Measurements from ENCODE around the gene CYREN.
A peak's percentile ranks its signal among the peaks of the same experiment; 100 is the strongest.

The CYREN gene, protein sequence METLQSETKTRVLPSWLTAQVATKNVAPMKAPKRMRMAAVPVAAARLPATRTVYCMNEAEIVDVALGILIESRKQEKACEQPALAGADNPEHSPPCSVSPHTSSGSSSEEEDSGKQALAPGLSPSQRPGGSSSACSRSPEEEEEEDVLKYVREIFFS

DNA sequence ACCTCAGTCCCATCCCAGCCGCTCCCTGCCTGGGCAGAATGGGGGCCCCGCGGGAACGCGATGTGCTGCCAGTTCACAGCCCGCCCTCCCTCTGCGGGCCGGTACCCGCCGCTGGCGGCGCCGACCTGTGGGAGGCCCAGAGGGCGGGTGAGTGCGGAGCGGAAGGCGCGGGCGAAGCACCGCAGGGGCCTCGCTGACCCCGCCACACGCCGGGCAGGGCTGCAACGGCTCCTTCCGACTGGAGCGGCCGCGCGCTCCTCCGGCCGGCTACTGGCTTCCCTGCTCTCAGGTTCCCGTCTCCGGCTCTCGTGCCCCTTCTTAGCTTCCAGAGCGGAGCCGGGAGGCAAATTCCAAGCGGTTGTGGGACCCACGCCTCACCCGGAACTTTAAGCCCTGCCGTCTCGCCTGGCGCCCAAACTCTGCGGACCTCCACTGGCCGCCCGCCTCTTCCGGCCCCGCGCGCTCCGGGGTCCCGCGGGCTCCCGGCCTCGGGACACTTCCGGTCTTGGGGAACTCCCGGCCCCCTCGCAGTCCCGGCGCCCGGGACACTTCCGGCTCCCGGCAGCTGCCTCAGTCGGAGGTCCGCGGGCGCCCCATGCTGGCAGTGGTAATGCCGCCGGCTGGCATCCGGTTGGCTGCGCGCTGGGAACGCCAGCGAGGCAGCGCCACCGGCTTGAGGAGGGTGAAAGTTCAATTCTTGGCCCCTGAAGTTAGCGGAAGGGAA, at the start of gene CYREN:
Gene CYREN, minus strand, starts transcription at position 434 of the 724 bp plus-strand sequence. CDS start 1,785 bp downstream, outside the sequence.
- TF ChIP-seq FOXM1 (IDR thresholded peaks at IDR 0.05; ENCODE audit: borderline replicate concordance, low read depth): peak; percentile 46; the same call in 1 of the 2 replicates
- TF ChIP-seq TCF12 (IDR thresholded peaks at IDR 0.05; ENCODE audit: low read depth): peak; percentile 84
- no peak for TF ChIP-seq CEBPB (IDR thresholded peaks at IDR 0.05)
- TF ChIP-seq YY1 (IDR thresholded peaks at IDR 0.05; ENCODE audit: low read depth): peak; percentile 50; the same call in 1 of the 2 replicates
- TF ChIP-seq, protein P1, sequence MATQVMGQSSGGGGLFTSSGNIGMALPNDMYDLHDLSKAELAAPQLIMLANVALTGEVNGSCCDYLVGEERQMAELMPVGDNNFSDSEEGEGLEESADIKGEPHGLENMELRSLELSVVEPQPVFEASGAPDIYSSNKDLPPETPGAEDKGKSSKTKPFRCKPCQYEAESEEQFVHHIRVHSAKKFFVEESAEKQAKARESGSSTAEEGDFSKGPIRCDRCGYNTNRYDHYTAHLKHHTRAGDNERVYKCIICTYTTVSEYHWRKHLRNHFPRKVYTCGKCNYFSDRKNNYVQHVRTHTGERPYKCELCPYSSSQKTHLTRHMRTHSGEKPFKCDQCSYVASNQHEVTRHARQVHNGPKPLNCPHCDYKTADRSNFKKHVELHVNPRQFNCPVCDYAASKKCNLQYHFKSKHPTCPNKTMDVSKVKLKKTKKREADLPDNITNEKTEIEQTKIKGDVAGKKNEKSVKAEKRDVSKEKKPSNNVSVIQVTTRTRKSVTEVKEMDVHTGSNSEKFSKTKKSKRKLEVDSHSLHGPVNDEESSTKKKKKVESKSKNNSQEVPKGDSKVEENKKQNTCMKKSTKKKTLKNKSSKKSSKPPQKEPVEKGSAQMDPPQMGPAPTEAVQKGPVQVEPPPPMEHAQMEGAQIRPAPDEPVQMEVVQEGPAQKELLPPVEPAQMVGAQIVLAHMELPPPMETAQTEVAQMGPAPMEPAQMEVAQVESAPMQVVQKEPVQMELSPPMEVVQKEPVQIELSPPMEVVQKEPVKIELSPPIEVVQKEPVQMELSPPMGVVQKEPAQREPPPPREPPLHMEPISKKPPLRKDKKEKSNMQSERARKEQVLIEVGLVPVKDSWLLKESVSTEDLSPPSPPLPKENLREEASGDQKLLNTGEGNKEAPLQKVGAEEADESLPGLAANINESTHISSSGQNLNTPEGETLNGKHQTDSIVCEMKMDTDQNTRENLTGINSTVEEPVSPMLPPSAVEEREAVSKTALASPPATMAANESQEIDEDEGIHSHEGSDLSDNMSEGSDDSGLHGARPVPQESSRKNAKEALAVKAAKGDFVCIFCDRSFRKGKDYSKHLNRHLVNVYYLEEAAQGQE (IDR thresholded peaks at IDR 0.05; ENCODE audit: low read depth): no peak
- TF ChIP-seq EP300 (IDR thresholded peaks at IDR 0.05; ENCODE audit: borderline replicate concordance): peak; percentile 41; the same call in 1 of the 2 replicates
- TF ChIP-seq, protein P2, sequence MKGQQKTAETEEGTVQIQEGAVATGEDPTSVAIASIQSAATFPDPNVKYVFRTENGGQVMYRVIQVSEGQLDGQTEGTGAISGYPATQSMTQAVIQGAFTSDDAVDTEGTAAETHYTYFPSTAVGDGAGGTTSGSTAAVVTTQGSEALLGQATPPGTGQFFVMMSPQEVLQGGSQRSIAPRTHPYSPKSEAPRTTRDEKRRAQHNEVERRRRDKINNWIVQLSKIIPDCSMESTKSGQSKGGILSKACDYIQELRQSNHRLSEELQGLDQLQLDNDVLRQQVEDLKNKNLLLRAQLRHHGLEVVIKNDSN (IDR thresholded peaks at IDR 0.05): peak; percentile 25
- TF ChIP-seq RAD21 (IDR thresholded peaks at IDR 0.05; ENCODE audit: low read depth): peak; percentile 58; the same call in 1 of the 2 replicates
- TF ChIP-seq TEAD4 (IDR thresholded peaks at IDR 0.05): peak; percentile 26; the same call in 1 of the 2 replicates
- peak; percentile 94 for TF ChIP-seq TAF1 (IDR thresholded peaks at IDR 0.05; ENCODE audit: low read depth)
- TF ChIP-seq NFIC (IDR thresholded peaks at IDR 0.05): peak; percentile 40; the same call in 1 of the 2 replicates
- no peak for TF ChIP-seq ZBTB7A (IDR thresholded peaks at IDR 0.05; ENCODE audit: low read depth)
- TF ChIP-seq, protein P3, sequence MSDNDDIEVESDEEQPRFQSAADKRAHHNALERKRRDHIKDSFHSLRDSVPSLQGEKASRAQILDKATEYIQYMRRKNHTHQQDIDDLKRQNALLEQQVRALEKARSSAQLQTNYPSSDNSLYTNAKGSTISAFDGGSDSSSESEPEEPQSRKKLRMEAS (IDR thresholded peaks at IDR 0.05): peak; percentile 73; the same call in 1 of the 2 replicates
- TF ChIP-seq CREB1 (IDR thresholded peaks at IDR 0.05; ENCODE audit: low read depth): 0 out of 2 replicates have a peak, but pooled peaks have one; percentile 18
- no peak for TF ChIP-seq EGR1 (IDR thresholded peaks at IDR 0.05)

DNA sequence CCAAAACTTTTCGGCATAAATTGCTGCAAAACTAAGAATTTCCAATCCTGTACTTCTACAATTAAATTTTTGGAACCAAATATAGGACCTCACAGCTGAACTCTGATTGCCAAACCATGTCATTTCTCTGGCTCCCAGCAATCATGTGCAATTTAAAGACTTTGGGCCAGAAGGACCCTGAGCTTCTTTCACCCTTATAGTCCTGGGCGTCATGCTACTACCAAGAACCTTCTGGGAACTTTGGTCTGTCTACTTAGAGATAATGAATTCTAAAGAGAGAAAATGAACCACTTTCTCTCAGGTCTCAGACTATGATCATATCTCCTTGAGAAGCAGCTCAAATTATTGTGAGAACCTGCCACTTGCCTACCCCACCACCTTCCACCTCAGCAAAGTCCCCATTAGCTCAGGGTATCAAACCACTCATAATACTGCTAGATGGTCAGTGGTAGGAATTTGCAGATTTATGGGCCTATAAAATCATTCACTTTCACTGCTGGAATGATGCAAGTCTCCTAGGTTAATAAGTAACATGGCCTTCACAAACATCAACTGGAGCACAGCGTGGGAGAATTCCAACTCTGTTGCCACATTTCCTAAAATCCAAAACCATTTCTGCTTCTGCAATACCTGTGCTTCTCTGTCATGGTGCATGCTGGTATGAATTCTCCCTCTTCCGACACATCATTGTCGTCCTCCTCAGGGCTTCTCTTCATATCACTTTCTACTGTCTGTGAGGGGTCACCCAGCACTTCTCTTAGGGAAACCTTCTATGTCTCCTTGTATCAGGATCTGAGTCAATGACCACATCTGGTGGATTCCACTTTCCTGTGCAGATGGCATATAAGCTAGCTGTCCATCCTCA, 47.4 kb upstream of the CYREN start:
- TF ChIP-seq EGR1 (IDR thresholded peaks at IDR 0.05) (no peak), EP300 (IDR thresholded peaks at IDR 0.05; ENCODE audit: borderline replicate concordance) (no peak)

DNA sequence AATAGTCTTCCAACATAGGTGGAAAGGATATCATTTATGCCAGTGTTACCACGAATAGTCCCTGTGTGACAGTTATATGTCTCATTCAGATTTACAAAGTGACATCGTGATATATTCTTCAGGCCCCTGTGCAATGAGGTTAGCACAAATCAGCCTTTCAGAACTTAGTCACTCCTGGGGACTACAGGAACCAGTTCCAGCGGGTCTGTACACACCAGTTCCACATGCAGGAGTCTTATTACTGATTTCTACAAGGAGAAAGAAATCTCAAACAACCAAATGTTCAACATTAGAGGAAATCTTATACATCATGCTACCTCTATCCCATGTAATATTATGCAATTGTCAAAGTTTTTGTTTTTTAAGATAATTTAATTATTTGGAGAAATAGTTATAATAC, 45.2 kb upstream of the CYREN start:
- TF ChIP-seq FOXM1 (IDR thresholded peaks at IDR 0.05; ENCODE audit: borderline replicate concordance, low read depth): no peak
- TF ChIP-seq CEBPB (IDR thresholded peaks at IDR 0.05): no peak
- TF ChIP-seq NFIC (IDR thresholded peaks at IDR 0.05): no peak
- no peak for TF ChIP-seq ZBTB7A (IDR thresholded peaks at IDR 0.05; ENCODE audit: low read depth)
- TF ChIP-seq RAD21 (IDR thresholded peaks at IDR 0.05; ENCODE audit: low read depth): no peak
- TF ChIP-seq, protein P1 (IDR thresholded peaks at IDR 0.05; ENCODE audit: low read depth): no peak
- TF ChIP-seq, protein P2 (IDR thresholded peaks at IDR 0.05): no peak
- TF ChIP-seq EGR1 (IDR thresholded peaks at IDR 0.05): no peak
- no peak for TF ChIP-seq TAF1 (IDR thresholded peaks at IDR 0.05; ENCODE audit: low read depth)
- TF ChIP-seq TEAD4 (IDR thresholded peaks at IDR 0.05): no peak
- TF ChIP-seq YY1 (IDR thresholded peaks at IDR 0.05; ENCODE audit: low read depth): no peak
- TF ChIP-seq EP300 (IDR thresholded peaks at IDR 0.05; ENCODE audit: borderline replicate concordance): no peak

DNA sequence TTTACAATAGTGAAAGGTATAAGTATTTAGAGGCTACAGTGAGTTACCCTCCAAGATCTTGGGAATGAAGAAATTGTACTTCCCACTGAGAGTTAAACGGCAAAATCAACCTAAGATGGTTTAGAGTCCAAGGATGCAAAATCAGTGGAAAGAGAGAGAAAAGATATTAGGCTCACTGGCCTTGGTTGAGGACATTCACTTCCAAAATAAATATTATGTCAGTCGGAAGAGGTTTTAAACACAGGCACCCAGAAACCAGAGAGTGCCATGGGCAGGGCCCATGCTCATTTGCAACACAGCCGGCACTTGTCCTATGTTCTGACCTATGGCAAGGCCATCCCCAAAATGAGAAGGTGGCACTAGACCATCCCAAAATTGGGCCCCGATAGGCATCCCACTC, 44.7 kb upstream of the CYREN start:
- no peak for TF ChIP-seq YY1 (IDR thresholded peaks at IDR 0.05; ENCODE audit: low read depth)
- TF ChIP-seq TCF12 (IDR thresholded peaks at IDR 0.05; ENCODE audit: low read depth): no peak
- TF ChIP-seq, protein P3 (IDR thresholded peaks at IDR 0.05): no peak
- no peak for TF ChIP-seq NFIC (IDR thresholded peaks at IDR 0.05)
- TF ChIP-seq FOXM1 (IDR thresholded peaks at IDR 0.05; ENCODE audit: borderline replicate concordance, low read depth): no peak
- no peak for TF ChIP-seq RAD21 (IDR thresholded peaks at IDR 0.05; ENCODE audit: low read depth)
- TF ChIP-seq CREB1 (IDR thresholded peaks at IDR 0.05; ENCODE audit: low read depth): no peak
- no peak for TF ChIP-seq CEBPB (IDR thresholded peaks at IDR 0.05)

DNA sequence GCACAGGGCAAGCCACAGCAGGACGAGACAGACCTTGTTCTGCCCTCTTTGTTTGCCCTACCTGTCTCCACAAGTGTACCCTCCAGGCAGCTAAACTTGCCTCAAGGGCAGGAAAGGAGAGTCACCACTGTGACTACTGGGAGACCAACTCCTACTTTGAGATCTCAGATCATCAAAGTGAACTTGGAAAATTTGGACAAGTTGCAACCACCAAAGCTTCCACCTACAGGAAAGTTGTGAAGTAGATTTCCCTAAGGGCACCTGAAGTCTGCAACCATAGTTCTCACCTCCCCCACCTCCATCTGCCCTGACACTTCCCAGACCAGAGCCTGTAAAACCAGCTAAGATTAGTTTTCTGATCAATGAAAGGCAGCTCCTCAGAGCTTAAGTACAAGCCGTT, 43.3 kb upstream of the CYREN start:
- TF ChIP-seq, protein P3 (IDR thresholded peaks at IDR 0.05): no peak
- TF ChIP-seq TEAD4 (IDR thresholded peaks at IDR 0.05): no peak
- TF ChIP-seq, protein P2 (IDR thresholded peaks at IDR 0.05): no peak
- TF ChIP-seq RAD21 (IDR thresholded peaks at IDR 0.05; ENCODE audit: low read depth): no peak
- no peak for TF ChIP-seq TAF1 (IDR thresholded peaks at IDR 0.05; ENCODE audit: low read depth)
- no peak for TF ChIP-seq YY1 (IDR thresholded peaks at IDR 0.05; ENCODE audit: low read depth)
- TF ChIP-seq, protein P1 (IDR thresholded peaks at IDR 0.05; ENCODE audit: low read depth): no peak
- no peak for TF ChIP-seq FOXM1 (IDR thresholded peaks at IDR 0.05; ENCODE audit: borderline replicate concordance, low read depth)
- TF ChIP-seq ZBTB7A (IDR thresholded peaks at IDR 0.05; ENCODE audit: low read depth): no peak

Measured in Ishikawa (cell line).